HK-2 (cell line): ENCODE results near the gene DDIT4.

Experiments
- DNase-seq: peaks from one replicate; pipeline ENCODE4 v3.0.0-alpha.2; 2018; ENCODE audit not compliant: unreplicated experiment

Gene DDIT4

GRCh38 chr10:72316748-72317435, 43.2 kb downstream of the DDIT4 start:
- DNase-seq: no peak

- no peak for DNase-seq
Observed at GRCh38 chr10:72318418-72319262, 44.9 kb downstream of the DDIT4 start.

GRCh38 chr10:72319416-72320254, 45.9 kb downstream of the DDIT4 start:
- DNase-seq: peak; percentile 95

- DNase-seq: peak; percentile 94
Observed at GRCh38 chr10:72320676-72321247, 47.0 kb downstream of the DDIT4 start.

- no peak for DNase-seq
Observed at GRCh38 chr10:72321248-72322029, 47.7 kb downstream of the DDIT4 start.

GRCh38 chr10:72322030-72322279, 48.2 kb downstream of the DDIT4 start:
- DNase-seq: no peak

GRCh38 chr10:72322280-72323058, 48.7 kb downstream of the DDIT4 start:
- DNase-seq: no peak

GRCh38 chr10:72323108-72323749, 49.5 kb downstream of the DDIT4 start:
- DNase-seq: no peak

GRCh38 chr10:72323771-72324191, 50.1 kb downstream of the DDIT4 start:
- no peak for DNase-seq
